GM12874 (cell line): Measurements from ENCODE around the gene ATPAF2.

ENCODE experiments used
- TF ChIP-seq, protein P1 (sequence below): IDR thresholded peaks from 2 replicates; pipeline ENCODE4 v1.5.1; 2011; ENCODE audit warnings: low read depth, mild to moderate bottlenecking, control low read depth, low read length, moderate library complexity; ENCODE audit not compliant: insufficient read depth

Gene ATPAF2

DNA sequence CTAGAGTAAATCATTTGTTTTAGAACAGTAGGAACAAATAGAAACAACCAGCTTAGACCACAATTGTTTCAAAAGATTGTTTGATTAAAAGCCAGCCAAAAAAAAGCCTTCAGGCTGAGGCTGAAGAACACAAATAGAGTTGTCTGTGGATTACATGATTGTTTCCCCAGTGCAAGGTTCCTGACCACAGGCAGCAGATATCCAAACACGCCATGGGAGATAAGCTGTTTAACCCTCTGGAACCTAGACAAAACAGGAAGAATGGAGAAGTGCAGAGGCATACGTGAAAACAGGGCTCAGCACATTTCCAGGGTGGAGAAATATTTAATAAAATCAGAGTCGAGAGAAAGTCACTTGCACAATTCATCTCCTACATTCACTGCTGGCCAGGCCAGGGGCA lies 21.0 kb downstream of the ATPAF2 start:
- TF ChIP-seq, protein P1, sequence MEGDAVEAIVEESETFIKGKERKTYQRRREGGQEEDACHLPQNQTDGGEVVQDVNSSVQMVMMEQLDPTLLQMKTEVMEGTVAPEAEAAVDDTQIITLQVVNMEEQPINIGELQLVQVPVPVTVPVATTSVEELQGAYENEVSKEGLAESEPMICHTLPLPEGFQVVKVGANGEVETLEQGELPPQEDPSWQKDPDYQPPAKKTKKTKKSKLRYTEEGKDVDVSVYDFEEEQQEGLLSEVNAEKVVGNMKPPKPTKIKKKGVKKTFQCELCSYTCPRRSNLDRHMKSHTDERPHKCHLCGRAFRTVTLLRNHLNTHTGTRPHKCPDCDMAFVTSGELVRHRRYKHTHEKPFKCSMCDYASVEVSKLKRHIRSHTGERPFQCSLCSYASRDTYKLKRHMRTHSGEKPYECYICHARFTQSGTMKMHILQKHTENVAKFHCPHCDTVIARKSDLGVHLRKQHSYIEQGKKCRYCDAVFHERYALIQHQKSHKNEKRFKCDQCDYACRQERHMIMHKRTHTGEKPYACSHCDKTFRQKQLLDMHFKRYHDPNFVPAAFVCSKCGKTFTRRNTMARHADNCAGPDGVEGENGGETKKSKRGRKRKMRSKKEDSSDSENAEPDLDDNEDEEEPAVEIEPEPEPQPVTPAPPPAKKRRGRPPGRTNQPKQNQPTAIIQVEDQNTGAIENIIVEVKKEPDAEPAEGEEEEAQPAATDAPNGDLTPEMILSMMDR: no peak

DNA sequence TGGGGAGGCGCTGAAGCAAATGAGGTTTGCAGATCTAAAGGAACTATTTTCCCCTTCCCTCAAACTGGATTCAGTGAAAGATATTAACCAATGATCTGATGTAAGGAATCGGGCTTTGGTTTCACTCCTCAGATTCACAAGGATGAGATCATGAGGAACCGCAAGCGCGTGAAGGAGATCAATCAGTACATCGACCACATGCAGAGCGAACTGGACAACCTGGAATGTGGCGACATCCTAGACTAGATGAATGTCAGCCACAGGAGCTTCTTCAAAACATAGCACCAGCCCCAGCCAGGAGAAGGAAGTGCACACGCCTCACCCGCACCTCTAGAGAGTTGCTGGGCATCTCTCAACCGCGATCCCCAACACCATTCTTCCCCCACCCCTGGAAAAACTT lies 22.5 kb downstream of the ATPAF2 start:
- TF ChIP-seq, protein P1: no peak

DNA sequence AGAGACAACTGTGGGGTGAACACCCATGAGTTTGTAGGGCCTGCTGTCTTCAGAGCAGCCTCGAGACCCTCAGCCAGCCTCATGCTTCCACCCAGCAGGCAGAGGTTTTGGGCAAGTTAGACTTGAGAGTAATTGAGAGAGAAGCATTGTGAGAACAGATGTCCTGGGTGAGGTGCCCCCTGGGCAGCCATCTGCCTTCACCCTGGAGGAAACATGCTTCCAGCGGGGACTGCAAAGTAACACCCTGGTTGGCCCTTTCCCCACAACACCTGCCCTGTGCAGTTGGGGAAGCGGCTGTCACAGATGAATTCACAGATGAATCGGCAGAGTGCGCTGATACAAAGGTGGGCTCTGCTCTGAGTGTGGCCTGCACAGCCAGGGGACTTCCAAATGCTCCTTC lies 23.4 kb downstream of the ATPAF2 start:
- TF ChIP-seq, protein P1: no peak

DNA sequence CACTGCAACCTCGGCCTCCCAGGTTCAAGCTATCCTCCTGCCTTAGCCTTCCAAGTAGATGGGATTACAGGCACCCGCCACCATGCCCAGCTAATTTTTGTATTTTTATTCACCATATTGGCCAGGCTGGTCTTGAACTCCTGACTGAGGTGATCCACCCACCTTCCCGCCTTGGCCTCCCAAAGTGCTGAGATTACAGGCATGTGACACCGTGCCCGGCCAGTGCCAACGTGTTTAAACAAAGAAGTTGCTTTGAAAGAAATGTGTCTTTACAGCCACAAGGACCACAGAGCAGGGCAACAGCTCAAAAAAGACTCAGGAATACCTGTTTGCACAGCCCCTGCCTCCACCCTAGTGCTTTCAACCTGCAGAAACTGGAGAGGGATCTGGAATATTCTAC lies 25.0 kb downstream of the ATPAF2 start:
- TF ChIP-seq, protein P1: no peak

DNA sequence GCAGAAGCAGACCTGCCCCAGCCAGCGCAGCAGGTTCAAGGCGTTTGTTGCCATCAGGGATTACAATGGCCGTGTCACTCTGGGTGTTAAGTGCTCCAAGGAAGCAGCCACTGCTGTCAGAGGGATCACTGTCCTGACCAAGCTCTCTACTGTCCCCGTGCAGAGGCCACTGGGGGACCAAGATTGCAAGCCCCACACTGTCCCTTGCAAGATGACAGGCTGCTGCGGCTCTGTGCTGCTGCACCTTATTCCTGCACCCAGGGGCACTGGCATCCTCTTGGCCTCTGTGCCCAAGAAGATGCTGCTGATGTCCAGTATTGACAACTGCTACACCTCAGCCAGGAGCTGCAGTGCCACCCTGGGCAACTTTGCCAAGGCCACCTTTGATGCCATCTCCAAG lies 27.7 kb downstream of the ATPAF2 start:
- TF ChIP-seq, protein P1: no peak

DNA sequence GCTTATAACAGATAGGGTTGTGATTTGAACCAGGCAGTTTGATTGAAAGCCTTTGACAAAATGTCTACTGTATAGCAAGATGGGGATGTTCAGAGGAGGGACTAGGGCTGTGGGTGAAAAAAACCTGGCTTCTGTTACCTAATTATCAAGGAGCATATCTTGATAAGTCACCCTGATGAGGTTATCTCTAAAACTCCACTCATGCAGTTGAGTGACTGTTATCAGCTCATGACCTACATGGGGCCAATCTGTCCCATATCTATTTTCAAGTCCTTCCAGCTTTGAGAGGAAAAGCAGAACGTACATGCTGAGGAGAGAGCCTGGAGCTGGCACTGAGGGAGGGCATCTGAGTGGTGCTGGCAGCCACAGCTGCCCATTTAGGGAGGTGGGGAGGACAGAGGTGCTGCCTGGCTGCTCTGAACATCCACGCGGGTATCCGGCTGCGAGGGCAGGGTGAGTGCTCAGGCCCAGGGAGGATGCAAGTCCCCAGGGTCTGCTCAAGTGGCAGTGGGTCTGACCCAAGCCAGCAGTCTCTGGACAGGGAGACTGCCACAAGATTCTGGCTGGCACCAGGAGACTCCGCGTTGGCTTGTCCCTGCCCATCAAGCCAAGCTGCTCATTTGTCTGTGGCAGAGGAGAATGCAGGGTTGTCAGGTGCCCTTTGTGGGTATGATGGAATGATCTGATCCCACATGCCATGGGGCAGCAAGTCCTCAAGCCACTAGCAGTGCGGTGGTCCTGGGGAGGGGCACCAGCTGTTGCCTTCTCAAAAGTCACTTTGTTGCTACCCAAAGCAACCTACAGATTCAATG lies 29.2 kb downstream of the ATPAF2 start:
- TF ChIP-seq, protein P1: no peak

DNA sequence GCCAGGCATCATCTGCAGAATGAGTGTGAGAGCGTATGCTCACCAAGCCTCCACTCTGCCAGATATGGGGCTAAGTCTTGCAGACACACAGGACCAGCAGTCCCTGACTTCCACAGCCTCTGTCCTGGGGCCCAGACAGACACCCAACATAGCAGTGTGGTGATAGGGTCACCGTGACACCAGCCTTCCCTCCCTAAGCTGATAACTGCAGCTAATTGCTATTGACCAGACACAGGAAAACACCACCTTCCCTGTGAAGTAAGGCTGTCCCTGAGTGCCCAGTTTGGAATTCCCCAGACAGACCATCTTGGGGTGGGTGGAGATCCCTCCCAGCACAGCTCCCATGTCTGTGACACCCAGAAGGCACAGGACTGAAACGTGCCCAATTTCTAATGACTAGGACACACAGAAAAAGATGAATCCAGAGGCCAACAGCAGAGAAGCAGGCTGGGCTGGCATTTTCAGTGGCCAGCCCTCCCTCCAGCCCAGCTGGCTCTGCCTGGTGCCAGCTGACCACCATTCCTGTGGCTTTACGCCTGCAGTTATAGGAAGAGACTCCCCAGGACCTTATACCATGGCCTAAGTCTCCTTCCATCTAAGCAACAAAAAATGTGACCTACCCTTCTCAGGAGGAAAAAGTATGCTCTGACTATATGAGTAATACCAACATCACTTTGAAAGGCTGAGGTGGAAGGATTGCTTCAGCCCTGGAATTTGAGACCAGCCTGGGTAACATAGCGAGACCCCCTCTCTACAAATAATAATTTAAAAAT lies 30.3 kb downstream of the ATPAF2 start:
- TF ChIP-seq, protein P1: no peak
